CD4-positive, alpha-beta T cell treated with Interleukin-2 at 100 ng/mL for 4 hours (primary cell): ENCODE data around the gene SH3D21.

ENCODE experiments used
- DNase-seq: peaks from one replicate; pipeline ENCODE4 v3.0.0-alpha.2; 2020; ENCODE audit warnings: low spot score

Gene SH3D21

DNA sequence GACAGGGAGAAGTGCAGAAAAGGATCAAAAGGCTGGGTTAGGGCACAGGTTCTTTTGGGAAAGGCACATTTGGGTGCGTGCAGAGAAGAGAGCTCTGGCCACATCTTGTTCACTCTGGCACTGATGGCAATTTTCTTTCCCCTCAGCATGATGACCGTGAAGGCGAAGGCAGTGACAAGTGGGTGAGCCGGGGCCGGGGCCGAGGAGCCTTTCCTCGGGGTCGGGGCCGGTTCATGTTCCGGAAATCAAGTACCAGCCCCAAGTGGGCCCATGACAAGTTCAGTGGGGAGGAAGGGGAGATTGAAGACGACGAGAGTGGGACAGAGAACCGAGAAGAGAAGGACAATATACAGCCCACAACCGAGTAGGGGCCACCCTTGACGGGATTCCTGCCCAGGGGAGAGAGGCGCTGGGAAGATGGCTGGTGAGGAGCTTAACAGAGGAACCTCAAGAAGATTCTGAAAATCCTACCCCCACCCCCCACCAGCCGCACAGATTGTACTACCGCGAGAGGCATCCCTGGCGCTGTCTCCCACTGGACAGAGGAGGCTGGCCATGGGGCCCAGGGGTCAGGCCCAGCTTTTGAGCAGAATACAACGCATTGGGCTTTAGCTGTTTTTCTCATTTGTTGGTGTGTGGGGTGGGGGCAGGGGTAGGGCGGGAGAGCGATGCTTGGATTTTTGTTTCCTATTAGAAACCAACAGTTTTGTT is 2.4 kb upstream of the SH3D21 start:
- DNase-seq, result no peak

- DNase-seq, result no peak
These were observed 1.6 kb upstream of the SH3D21 start for GRCh38 chr1:36304521-36304920.

GRCh38 chr1:36304970-36305914 is 926 bp upstream of the SH3D21 start:
- DNase-seq, result no peak

DNA sequence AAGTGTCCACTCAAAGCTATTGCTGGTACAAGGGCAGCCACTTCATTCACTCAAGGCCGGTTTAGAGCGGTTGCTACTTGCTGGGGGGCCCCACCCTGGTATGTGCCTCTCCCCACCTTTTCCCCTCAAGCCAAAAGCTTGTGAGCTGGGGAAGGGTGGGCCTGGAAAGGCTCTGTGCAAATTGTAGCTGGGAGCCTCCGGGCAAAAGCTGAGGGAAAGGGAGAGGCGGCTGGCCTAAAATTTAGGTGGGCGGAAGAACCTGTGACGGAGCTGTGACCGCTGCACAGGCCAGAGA is 306 bp upstream of the SH3D21 start:
- no peak for DNase-seq

DNA sequence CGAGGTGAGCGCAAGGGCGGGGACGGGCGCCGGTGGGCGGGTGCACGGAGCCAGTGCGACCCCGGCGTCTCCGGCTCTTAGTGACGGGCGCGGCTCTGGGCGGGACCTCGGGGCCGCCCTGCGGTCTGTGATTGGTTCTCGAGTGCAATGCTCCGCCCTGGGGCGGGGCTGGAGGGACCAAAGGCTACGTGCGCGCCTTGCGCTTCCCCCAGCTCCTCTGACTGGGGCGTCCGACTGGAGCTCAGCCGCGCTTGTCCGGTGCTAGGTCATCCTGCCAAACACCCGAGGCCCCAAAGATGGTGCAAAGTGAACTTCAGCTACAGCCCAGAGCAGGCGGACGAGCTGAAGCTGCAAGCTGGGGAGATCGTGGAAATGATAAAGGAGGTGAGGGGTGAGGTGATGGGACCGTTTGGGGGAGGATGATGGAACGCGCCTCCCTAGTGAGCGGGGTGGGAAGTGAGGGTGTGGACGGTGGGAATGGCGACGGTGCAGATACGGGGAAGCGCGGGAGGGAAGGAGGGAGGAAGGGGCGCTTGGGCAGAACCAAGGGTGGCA is 811 bp downstream of the SH3D21 start:
- peak; percentile 95 for DNase-seq

DNA sequence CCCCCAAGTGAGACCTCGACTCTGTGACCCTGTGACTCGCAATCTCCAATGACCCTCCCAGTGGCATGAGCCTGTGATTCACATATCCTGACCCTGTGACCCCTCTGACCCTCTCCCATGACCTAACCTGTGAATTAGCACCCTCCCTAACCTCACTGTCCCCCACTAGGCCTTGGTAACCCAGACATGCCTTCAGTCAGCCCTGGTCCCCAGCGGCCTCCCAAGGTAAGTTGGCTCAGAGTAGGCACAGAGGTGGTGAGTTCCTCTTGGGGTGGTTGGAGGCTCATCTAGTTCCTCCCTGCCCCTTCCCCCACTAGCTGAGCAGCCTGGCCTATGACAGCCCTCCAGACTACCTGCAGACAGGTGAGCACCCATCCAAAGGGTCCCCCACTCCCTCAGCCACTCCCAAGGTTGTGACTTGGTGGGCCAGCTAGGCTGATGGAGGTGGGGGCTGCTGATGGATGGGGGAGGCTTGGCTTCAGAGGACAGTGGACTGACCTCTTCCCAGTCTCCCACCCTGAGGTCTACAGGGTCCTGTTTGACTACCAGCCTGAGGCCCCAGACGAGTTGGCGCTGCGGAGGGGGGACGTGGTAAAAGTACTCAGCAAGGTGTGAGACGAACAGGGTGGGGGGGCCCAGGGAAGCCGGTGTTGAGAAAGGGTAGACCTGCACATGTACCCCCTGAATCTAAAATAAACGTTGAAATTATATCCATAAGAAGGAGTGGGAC is 1.6 kb downstream of the SH3D21 start:
- DNase-seq, result no peak

- DNase-seq, result no peak
These were observed 3.2 kb downstream of the SH3D21 start for GRCh38 chr1:36309397-36309796.

DNA sequence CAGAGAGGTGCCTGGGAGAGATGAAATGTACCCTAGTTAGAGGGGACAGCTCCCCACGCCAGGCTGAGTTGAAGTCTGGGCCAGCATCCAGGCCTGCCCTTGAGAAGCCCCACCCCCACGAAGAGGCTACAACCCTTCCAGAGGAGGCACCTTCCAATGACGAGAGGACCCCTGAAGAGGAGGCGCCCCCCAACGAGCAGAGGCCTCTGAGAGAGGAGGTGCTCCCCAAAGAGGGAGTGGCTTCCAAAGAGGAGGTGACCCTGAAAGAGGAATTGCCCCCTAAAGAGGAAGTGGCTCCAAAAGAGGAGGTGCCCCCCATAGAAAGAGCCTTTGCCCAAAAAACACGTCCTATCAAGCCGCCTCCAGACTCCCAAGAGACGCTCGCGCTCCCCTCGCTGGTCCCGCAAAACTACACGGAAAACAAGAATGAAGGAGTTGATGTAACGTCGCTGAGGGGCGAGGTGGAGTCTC is 14.2 kb downstream of the SH3D21 start:
- no peak for DNase-seq

- DNase-seq, result no peak
These were observed 14.6 kb downstream of the SH3D21 start for GRCh38 chr1:36320767-36321118.

DNA sequence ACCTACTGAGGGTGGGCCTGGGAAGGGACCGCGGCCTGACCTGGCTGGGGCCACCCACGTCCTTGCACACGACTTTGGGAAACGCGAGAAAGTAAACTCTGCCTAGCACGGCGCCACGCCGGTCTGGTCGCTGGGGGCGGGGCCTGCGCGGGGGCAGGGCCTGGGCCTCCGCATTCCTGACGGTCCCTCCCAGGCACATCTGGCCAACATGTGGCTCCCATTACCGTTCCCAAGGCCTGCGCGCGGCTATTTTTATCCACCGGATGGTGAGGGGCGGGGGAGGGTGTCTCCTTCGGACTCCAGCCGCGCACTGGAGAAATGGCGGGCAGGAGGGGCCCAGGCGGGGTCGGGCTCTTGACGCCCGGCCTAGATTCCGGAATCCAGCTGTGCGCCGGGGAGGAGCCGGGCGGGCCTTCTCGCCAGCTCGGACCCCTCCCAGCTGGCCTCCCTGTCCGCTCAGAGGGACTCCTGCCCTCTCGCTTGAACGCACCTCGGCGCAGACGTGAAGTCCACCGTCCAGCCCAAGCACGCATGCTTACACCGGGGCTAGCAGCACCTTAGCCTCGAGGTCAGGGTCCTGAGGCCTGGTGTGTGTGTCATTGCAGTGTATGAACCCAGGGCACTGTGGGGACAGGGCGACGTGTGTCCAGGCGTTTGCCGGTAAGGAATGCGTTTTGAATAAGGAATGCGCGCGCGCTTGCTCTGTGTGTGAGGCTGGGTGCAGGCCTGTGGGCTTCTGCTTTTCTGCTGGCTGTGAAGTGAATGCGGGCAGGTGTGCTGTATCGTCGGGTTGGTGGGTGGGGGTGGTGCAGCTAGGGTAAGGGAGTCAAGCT is 15.2 kb downstream of the SH3D21 start:
- peak; percentile 12 for DNase-seq

- DNase-seq, result no peak
These were observed 16.0 kb downstream of the SH3D21 start for GRCh38 chr1:36322041-36322785.

GRCh38 chr1:36322786-36323635 is 16.8 kb downstream of the SH3D21 start:
- peak; percentile 10 for DNase-seq

DNA sequence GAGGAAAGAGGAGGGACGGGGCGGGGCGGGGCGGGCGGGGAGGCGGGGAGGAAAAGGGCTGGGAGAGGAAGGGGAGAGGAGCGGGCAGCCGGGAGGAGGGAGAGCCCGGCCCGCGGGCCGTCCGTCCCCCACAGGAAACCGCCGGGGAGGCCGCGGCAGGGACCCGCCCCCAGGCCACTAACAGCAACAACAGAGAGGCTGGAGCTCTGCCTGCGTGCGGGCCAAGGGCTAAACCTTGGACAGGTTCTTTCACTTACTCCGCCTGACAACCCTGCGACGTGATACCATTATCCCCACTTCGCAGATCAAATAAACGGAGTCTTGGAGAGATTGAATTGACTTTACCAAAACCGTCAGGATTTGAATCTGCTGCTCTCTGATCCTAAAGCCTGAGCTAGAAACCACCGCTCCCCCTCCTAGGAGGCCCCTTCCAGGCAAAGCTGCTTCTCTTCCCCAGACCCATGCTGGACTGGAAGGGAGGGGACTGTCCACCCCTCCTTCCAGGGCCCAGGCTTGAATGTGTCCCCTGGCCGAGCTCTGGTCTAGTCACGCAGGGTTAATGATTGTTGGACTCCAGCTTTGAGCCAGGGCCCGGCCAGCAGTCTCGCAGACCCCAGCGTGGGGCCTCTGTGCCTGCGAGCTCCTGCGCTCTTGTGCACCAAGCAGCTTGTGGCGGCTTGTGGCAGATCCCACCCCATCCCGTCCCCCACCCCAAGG is 17.6 kb downstream of the SH3D21 start, which contains the start of gene EVA1B:
TSS of gene EVA1B (minus strand) at position 10 of the 717 bp plus-strand sequence. CDS start 608 bp downstream, outside the sequence.
- DNase-seq, result peak; percentile 32

DNA sequence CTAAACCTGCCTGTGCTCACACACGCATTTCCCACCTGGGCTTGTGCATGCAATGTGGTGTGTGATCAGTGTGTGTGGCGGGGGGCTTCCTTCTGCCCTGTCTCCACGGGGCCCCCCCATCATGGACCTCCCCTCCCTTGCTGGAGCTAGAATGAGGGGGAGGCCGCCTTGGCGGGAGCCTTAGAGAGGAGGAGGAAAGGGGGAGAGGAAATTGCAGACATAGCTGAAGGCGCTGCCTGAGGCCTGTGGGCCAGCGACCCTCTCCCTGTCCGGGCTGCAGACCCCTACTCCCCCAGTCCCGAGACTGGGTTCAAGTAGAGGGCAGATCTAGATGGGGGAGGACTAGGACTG is 18.2 kb downstream of the SH3D21 start:
- no peak for DNase-seq

GRCh38 chr1:36326499-36326898 is 20.3 kb downstream of the SH3D21 start:
- no peak for DNase-seq

GRCh38 chr1:36327421-36328087 is 21.4 kb downstream of the SH3D21 start:
- DNase-seq, result no peak

- DNase-seq, result no peak
These were observed 21.9 kb downstream of the SH3D21 start for GRCh38 chr1:36328088-36328480.

GRCh38 chr1:36328713-36329112 is 22.5 kb downstream of the SH3D21 start:
- DNase-seq, result no peak

DNA sequence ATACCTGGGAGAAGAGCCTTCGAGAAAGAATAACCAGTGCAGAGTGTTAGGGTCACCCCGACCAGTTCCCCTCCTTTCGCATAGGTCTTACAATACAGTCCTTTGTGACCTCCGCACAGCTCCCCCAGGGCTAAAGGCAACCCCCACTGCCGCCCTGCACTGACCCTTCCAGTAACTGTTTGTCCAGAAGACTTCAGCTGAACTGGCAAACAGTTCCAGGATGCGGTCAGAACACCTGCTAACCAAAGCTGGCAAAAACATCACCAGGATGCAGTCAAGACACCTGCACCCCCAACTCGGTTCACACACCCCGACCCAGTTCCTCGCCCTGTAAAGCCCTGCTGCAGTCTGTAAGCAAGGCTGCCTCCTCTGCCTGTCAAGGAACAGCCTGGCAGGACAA is 23.6 kb downstream of the SH3D21 start:
- DNase-seq, result no peak
